Neural crest cell (in vitro differentiated cells): ENCODE measurements around the gene ETV2. TPM values are rescaled to one million over a fixed set of nuclear protein-coding genes. Genes with fewer than 3 reads are reported as not detected.

ENCODE experiments used
- DNase-seq: peaks from one replicate; pipeline ENCODE4 v3.0.0; 2021; ENCODE audit warnings: low read depth, mixed read lengths, low spot score
- H3K27ac Mint-ChIP-seq: one replicate; pipeline ENCODE4 v1.8.0; 2021; ENCODE audit warnings: mild to moderate bottlenecking, mixed read lengths; ENCODE audit not compliant: unreplicated experiment
- H3K27me3 Mint-ChIP-seq: 2 replicates; pipeline ENCODE4 v1.8.0; 2021; ENCODE audit warnings: low read depth, mild to moderate bottlenecking, mixed read lengths
- H3K36me3 Mint-ChIP-seq: 2 replicates; pipeline ENCODE4 v1.8.0; 2021; ENCODE audit warnings: low read depth, mild to moderate bottlenecking, mixed read lengths
- H3K4me1 Mint-ChIP-seq: 2 replicates; pipeline ENCODE4 v1.8.0; 2021; ENCODE audit warnings: mixed read lengths
- H3K4me3 Mint-ChIP-seq: one replicate; pipeline ENCODE4 v1.8.0; 2021; ENCODE audit warnings: mild to moderate bottlenecking, mixed read lengths
- H3K9me3 Mint-ChIP-seq: 2 replicates; pipeline ENCODE4 v1.8.0; 2021; ENCODE audit warnings: mixed read lengths
- CTCF ChIP-seq: fragments of 200-600 bp; sonication (generic); conservative IDR thresholded peaks from 2 replicates; pipeline ENCODE4 v1.5.0; 2021; ENCODE audit warnings: antibody characterized with exemption, mild to moderate bottlenecking
- total RNA-seq: library from RNA; stranded (reverse); gene quantifications from 2 replicates; pipeline ENCODE4 v1.2.1, GENCODE V29; 2021

The ETV2 gene
- total RNA-seq, 1 donor from 2014 or later, result 1.8 TPM

GRCh38 chr19:35665604-35666003, 24.1 kb downstream of the ETV2 start:
- Mint-ChIP-seq H3K4me1 (no peaks in the 10 kb centered on the region), H3K36me3 (peaks cover 3% of the 10 kb centered on the region), H3K9me3 (no peaks in the 10 kb centered on the region), H3K27ac (no peak overlapping the region), H3K4me3 (no peak overlapping the region), H3K27me3 (peaks cover 15% of the 10 kb centered on the region)
- no peak for DNase-seq
- no peak for TF ChIP-seq CTCF

GRCh38 chr19:35666251-35666913, 24.8 kb downstream of the ETV2 start, which contains the start of gene UPK1A:
TSS of gene UPK1A (plus strand) at chr19:35666517. CDS start at chr19:35666813, 296 bp downstream.
- H3K4me3 Mint-ChIP-seq, result no peak within 1 kb of the TSS
- no peak for TF ChIP-seq CTCF
- H3K4me1 Mint-ChIP-seq, result no peaks in the 10 kb centered on the region
- no peak within 1 kb of the TSS for H3K27ac Mint-ChIP-seq
- H3K27me3 Mint-ChIP-seq, result peaks cover 19% of the 10 kb centered on the region
- peaks cover 3% of the 10 kb centered on the region for H3K36me3 Mint-ChIP-seq
- H3K9me3 Mint-ChIP-seq, result no peaks in the 10 kb centered on the region
- DNase-seq, result no peak

GRCh38 chr19:35669566-35669965, 28.0 kb downstream of the ETV2 start:
- no peak for DNase-seq
- Mint-ChIP-seq H3K27ac (no peak overlapping the region), H3K4me1 (peaks cover 5% of the 10 kb centered on the region), H3K27me3 (peaks cover 48% of the 10 kb centered on the region), H3K9me3 (no peaks in the 10 kb centered on the region), H3K36me3 (no peaks in the 10 kb centered on the region), H3K4me3 (no peak overlapping the region)
- no peak for TF ChIP-seq CTCF

GRCh38 chr19:35669974-35670373, 28.4 kb downstream of the ETV2 start:
- no peak overlapping the region for H3K27ac Mint-ChIP-seq
- peaks cover 5% of the 10 kb centered on the region for H3K4me1 Mint-ChIP-seq
- no peaks in the 10 kb centered on the region for H3K36me3 Mint-ChIP-seq
- no peak for TF ChIP-seq CTCF
- peaks cover 48% of the 10 kb centered on the region for H3K27me3 Mint-ChIP-seq
- no peak overlapping the region for H3K4me3 Mint-ChIP-seq
- DNase-seq, result no peak
- no peaks in the 10 kb centered on the region for H3K9me3 Mint-ChIP-seq

GRCh38 chr19:35670686-35671085, 29.1 kb downstream of the ETV2 start:
- Mint-ChIP-seq H3K9me3 (no peaks in the 10 kb centered on the region), H3K4me3 (no peak overlapping the region), H3K4me1 (peaks cover 5% of the 10 kb centered on the region), H3K27me3 (peaks cover 49% of the 10 kb centered on the region), H3K36me3 (no peaks in the 10 kb centered on the region), H3K27ac (no peak overlapping the region)
- no peak for DNase-seq
- TF ChIP-seq CTCF, result no peak
